HepG2 (cell line): ENCODE data around the gene EXOSC6. TPM values are rescaled to one million over a fixed set of nuclear protein-coding genes. Genes with fewer than 3 reads are reported as not detected.

Source experiments
- CAMTA2 ChIP-seq: sonication (generic); formaldehyde crosslinking; IDR thresholded peaks from 2 replicates; pipeline ENCODE4 v1.4.0; 2020; ENCODE audit warnings: mild to moderate bottlenecking, missing genetic modification reagents, borderline replicate concordance
- CREBL2 ChIP-seq: sonication (generic); formaldehyde crosslinking; IDR thresholded peaks from 2 replicates; pipeline ENCODE4 v1.8.1; 2023; ENCODE audit warnings: missing genetic modification reagents, mild to moderate bottlenecking, borderline replicate concordance
- ELF4 ChIP-seq: sonication (generic); formaldehyde crosslinking; IDR thresholded peaks from 2 replicates; pipeline ENCODE4 v1.5.0; 2020; ENCODE audit warnings: missing genetic modification reagents, mild to moderate bottlenecking, moderate library complexity, borderline replicate concordance
- FLYWCH1 ChIP-seq: sonication (generic); formaldehyde crosslinking; IDR thresholded peaks from 2 replicates; pipeline ENCODE4 v1.8.1; 2023; ENCODE audit warnings: mild to moderate bottlenecking, missing genetic modification reagents
- KDM5A ChIP-seq: fragments of 200-600 bp; sonication (generic); IDR thresholded peaks from 2 replicates; pipeline ENCODE4 v1.7.0; 2018; ENCODE audit warnings: antibody characterized with exemption, mild to moderate bottlenecking, low read length, borderline replicate concordance
- NR1H2 ChIP-seq: sonication (generic); formaldehyde crosslinking; IDR thresholded peaks from 2 replicates; pipeline ENCODE4 v1.8.1; 2022; ENCODE audit warnings: low read depth, missing genetic modification reagents, borderline replicate concordance
- RFXANK ChIP-seq: IDR thresholded peaks from 2 replicates; pipeline ENCODE4 v1.6.1; 2016
- SIX1 ChIP-seq: sonication (generic); formaldehyde crosslinking; IDR thresholded peaks from 2 replicates; pipeline ENCODE4 v1.4.0; 2020; ENCODE audit warnings: missing genetic modification reagents, borderline replicate concordance
- SOX13 ChIP-seq, 3 experiments: fragments of 450-650 bp in 1 of 3; sonication (generic) in 1 of 3; formaldehyde crosslinking in 1 of 3; IDR thresholded peaks in 2 of 3; conservative IDR thresholded peaks in 1 of 3; 2 replicates each; pipeline versions ENCODE4 v1.5.0 to v1.6.1; 2016 to 2020; ENCODE audit warnings: antibody characterized with exemption in 1 of 3, mild to moderate bottlenecking in 1 of 3, missing compliant biosample characterization in 1 of 3, missing genetic modification reagents in 1 of 3, moderate library complexity in 1 of 3
- TFDP2 ChIP-seq: sonication (generic); formaldehyde crosslinking; IDR thresholded peaks from 2 replicates; pipeline ENCODE4 v1.4.0; 2020; ENCODE audit warnings: missing genetic modification reagents
- THAP11 ChIP-seq: IDR thresholded peaks from 2 replicates; pipeline ENCODE4 v1.6.1; 2016; ENCODE audit warnings: missing biosample characterization, missing genetic modification reagents
- ZBTB14 ChIP-seq: sonication (generic); formaldehyde crosslinking; IDR thresholded peaks from 2 replicates; pipeline ENCODE4 v1.4.0; 2020; ENCODE audit warnings: missing genetic modification reagents
- ZHX1 ChIP-seq: sonication (generic); formaldehyde crosslinking; IDR thresholded peaks from 2 replicates; pipeline ENCODE4 v1.8.1; 2022; ENCODE audit warnings: low read depth, mild to moderate bottlenecking, missing genetic modification reagents
- ZNF280D ChIP-seq: sonication (generic); formaldehyde crosslinking; IDR thresholded peaks from 2 replicates; pipeline ENCODE4 v1.5.1; 2020; ENCODE audit warnings: mild to moderate bottlenecking, missing genetic modification reagents
- ZNF382 ChIP-seq: sonication (generic); formaldehyde crosslinking; IDR thresholded peaks from 2 replicates; pipeline ENCODE4 v1.5.0; 2020; ENCODE audit warnings: missing genetic modification reagents, mild to moderate bottlenecking, borderline replicate concordance
- ZNF546 ChIP-seq: sonication (generic); formaldehyde crosslinking; conservative IDR thresholded peaks from 2 replicates; pipeline ENCODE4 v1.8.1; 2023; ENCODE audit warnings: mild to moderate bottlenecking, missing genetic modification reagents
- ZSCAN5A ChIP-seq: sonication (generic); formaldehyde crosslinking; IDR thresholded peaks from 2 replicates; pipeline ENCODE4 v1.8.0; 2022; ENCODE audit warnings: mild to moderate bottlenecking, missing genetic modification reagents, borderline replicate concordance
- polyA plus RNA-seq, 8 experiments: library from polyadenylated mRNA; depleted of rRNA in 3 of 8; stranded (reverse) in 7 of 8; unstranded in 1 of 8; fragments of >200 nt; fragmentation: Illumina TruSeq in 4 of 8; extraction: Trizol in 4 of 8; gene quantifications; 2 replicates each; pipeline versions ENCODE4 v1.2.1 to v1.2.3, GENCODE V29; 2011 to 2016; ENCODE audit warnings: low read depth in 4 of 8, missing spikeins in 1 of 8, mixed read lengths in 1 of 8; ENCODE audit not compliant: insufficient read depth in 1 of 8
- total RNA-seq, 5 experiments: library from RNA; depleted of rRNA; stranded (reverse); fragments of >200 nt; fragmentation: Illumina TruSeq; extraction: Trizol; gene quantifications; 2 replicates each; pipeline ENCODE4 v1.2.3, GENCODE V29; 2016; ENCODE audit warnings: low read depth in 1 of 5

Gene EXOSC6
- total and polyA plus RNA-seq, 2 of the 13 experiments (the other 11 are each of a cell fraction or from before 2014, with no cell fraction given): 13.1 to 39.9 TPM

- TF ChIP-seq ZHX1 (CRISPR knock-in tag): peak; percentile 95
- peak; percentile 82 for TF ChIP-seq RFXANK (CRISPR knock-in tag)
- TF ChIP-seq CREBL2 (CRISPR knock-in tag): 0 out of 2 replicates have a peak, but pooled peaks have one; percentile 84
- TF ChIP-seq ZBTB14 (CRISPR knock-in tag): no peak
- TF ChIP-seq SOX13 (IDR thresholded peaks at IDR 0.05): 0 out of 2 replicates have a peak, but pooled peaks have one; percentile 46
- peak in 1 of 2 experiments; percentile 78; a peak in 2 of 4 replicates for TF ChIP-seq SOX13 (CRISPR knock-in tag; conservative IDR thresholded peaks at IDR 0.05 in 1 of 2, IDR thresholded peaks at IDR 0.05 in 1 of 2)
- peak; percentile 92 for TF ChIP-seq THAP11 (CRISPR knock-in tag)
- TF ChIP-seq ZNF280D (CRISPR knock-in tag): no peak
- TF ChIP-seq ZSCAN5A: peak; percentile 99
- TF ChIP-seq ZNF546 (CRISPR knock-in tag): peak; percentile 94
- peak; percentile 51; the same call in 1 of the 2 replicates for TF ChIP-seq SIX1 (CRISPR knock-in tag)
- no peak for TF ChIP-seq ZNF382
- peak; percentile 98 for TF ChIP-seq TFDP2 (CRISPR knock-in tag)
- TF ChIP-seq CAMTA2 (CRISPR knock-in tag): peak; percentile 87; the same call in 1 of the 2 replicates
- TF ChIP-seq NR1H2 (CRISPR knock-in tag): peak; percentile 73; the same call in 1 of the 2 replicates
- peak; percentile 84; the same call in 1 of the 2 replicates for TF ChIP-seq ELF4 (CRISPR knock-in tag)
- no peak for TF ChIP-seq FLYWCH1 (CRISPR knock-in tag)
- no peak; the same call in 1 of the 2 replicates for TF ChIP-seq KDM5A
These were observed at the start of gene EXOSC6 (continued) for GRCh38 chr16:70251629-70252354.
